Measurements from ENCODE around the gene DYRK1A. TPM values are rescaled to one million over a fixed set of nuclear protein-coding genes. Genes with fewer than 3 reads are reported as not detected.

DYRK1A gene
- total RNA-seq, 1 experiment from 2014 or later = 49.3 TPM

GRCh38 chr21:37496972-37497371, 130.4 kb downstream of the DYRK1A start:
- H3K27me3 ChIP-seq (ENCODE audit: insufficient read depth, low read length) = no peaks in the 10 kb centered on the region
- H3K9ac ChIP-seq (ENCODE audit: low read length) = no peak overlapping the region
- no peaks in the 10 kb centered on the region for H3K4me1 ChIP-seq (ENCODE audit: control insufficient read depth in 1 of 2, insufficient read depth in 2 of 2, low read length in 2 of 2)
- H2AFZ ChIP-seq (ENCODE audit: low read depth, low read length, poor library complexity, severe bottlenecking) = no peak overlapping the region
- no peak overlapping the region for H3K4me3 ChIP-seq (replicated peaks in 1 of 2; ENCODE audit: low read depth in 1 of 2, low read length in 2 of 2)
- H3K4me2 ChIP-seq (ENCODE audit: low read length) = no peak overlapping the region
- H3K9me2 ChIP-seq (ENCODE audit: insufficient read depth) = no peaks in the 10 kb centered on the region
- H3K9me3 ChIP-seq (ENCODE audit: control insufficient read depth in 1 of 2, insufficient read depth in 1 of 2, low read depth in 1 of 2, low read length in 2 of 2) = no peaks in the 10 kb centered on the region
- CTCF ChIA-PET = interaction anchor here (0.8 to 1.9 kb wide), 2 partner anchors 18 to 330 kb away, joined by 3 to 6 read pairs; no protein-coding TSS in a partner anchor
- intact Hi-C loops (cut with micrococcal nuclease) = no loop called here
- peaks cover 44% of the 10 kb centered on the region for H3K79me2 ChIP-seq (ENCODE audit: insufficient read depth, low read length)
- no TSS peak for BruUV-seq (replicated peaks)
- RAD21 ChIA-PET (ENCODE audit: low non-redundant PET in 1 of 2, low total read pairs in 2 of 2, uncharacterized antibody in 2 of 2, unreplicated experiment in 2 of 2) = no interaction called here
- TF ChIP-seq ATF3 (IDR thresholded peaks at IDR 0.05) (no peak), CTCF (IDR thresholded peaks at IDR 0.05 in 2 of 3, conservative IDR thresholded peaks at IDR 0.05 in 1 of 3; ENCODE audit: borderline replicate concordance in 1 of 3, insufficient read depth in 1 of 3, low read depth in 2 of 3, low read length in 2 of 3) (peak in 2 of 3 experiments; percentile 24 to 45; a peak in 3 of 6 replicates), EZH2 (IDR thresholded peaks at IDR 0.05) (no peak), EGR1 (IDR thresholded peaks at IDR 0.05; ENCODE audit: low read depth) (no peak), ELF1 (IDR thresholded peaks at IDR 0.05; ENCODE audit: borderline replicate concordance, low read depth) (no peak), CBX3 (IDR thresholded peaks at IDR 0.05; ENCODE audit: low read depth) (no peak), ZFX (IDR thresholded peaks at IDR 0.05) (no peak), YY1 (IDR thresholded peaks at IDR 0.05; ENCODE audit: extremely low read depth, insufficient replicate concordance, low read depth, low read length) (no peak), MAX (IDR thresholded peaks at IDR 0.05) (no peak), RAD21 (IDR thresholded peaks at IDR 0.05; ENCODE audit: low read depth) (peak; percentile 30; the same call in 1 of the 2 replicates)
- ATAC-seq (peak; percentile 57; the same call in 1 of the 2 replicates), DNase-seq (ENCODE audit: low read depth, low spot score) (no peak)
- H3K27ac ChIP-seq (ENCODE audit: low read depth, low read length) = no peak overlapping the region
- POLR2A ChIA-PET = no interaction called here
- no peaks in the 10 kb centered on the region for H4K20me1 ChIP-seq (ENCODE audit: insufficient read depth)
- H3K36me3 ChIP-seq (ENCODE audit: control insufficient read depth in 1 of 2, insufficient read depth in 2 of 2, low read length in 2 of 2) = 0 out of 4 replicates have a peak, but pooled peaks cover 5% of the 10 kb centered on the region in 2 experiments
